HCT116 (cell line): ENCODE data around the gene MDP1. TPM values are rescaled to one million over a fixed set of nuclear protein-coding genes. Genes with fewer than 3 reads are reported as not detected.

Source experiments
- ATAC-seq: fragments of 200-7000 bp; cut with Tn5 transposase; 2 replicates; pipeline ENCODE4 v1.9.1; 2020; ENCODE audit warnings: mild to moderate bottlenecking, moderate library complexity
- BruUV-seq: library from RNA; stranded (reverse); fragments of 400-500 nt; replicated peaks from 2 replicates; lab custom pipeline; 2021; lab: Mats Ljungman, UMichigan
- CTCF ChIA-PET: fragments of 300-600 bp; sonication (Branson Sonifier 250); formaldehyde crosslinking; loops from one replicate; lab custom pipeline; 2021; ENCODE audit warnings: antibody characterized with exemption; lab: Charles Lee
- POLR2A ChIA-PET: fragments of 300-600, 350-600 bp; sonication (Branson Sonifier 250); formaldehyde crosslinking; loops from one replicate; lab custom pipeline; 2021; ENCODE audit warnings: antibody characterized with exemption; lab: Charles Lee
- RAD21 ChIA-PET, 2 experiments: fragments of 300-600 bp; sonication (Branson Sonifier 250); formaldehyde crosslinking; loops; one replicate each; lab custom pipeline; 2023; ENCODE audit warnings: low total read pairs in 2 of 2; ENCODE audit not compliant: uncharacterized antibody in 2 of 2, unreplicated experiment in 2 of 2, low non-redundant PET in 1 of 2; lab: Charles Lee
- DNase-seq: peaks from one replicate; pipeline ENCODE4 v3.0.0-alpha.2; 2010; ENCODE audit warnings: low read depth, low spot score
- H2AFZ ChIP-seq: fragments of 200-600 bp; shearing (Covaris generic), sonication (generic); 2 replicates; pipeline ENCODE4 v1.6.1; 2017; ENCODE audit warnings: low read depth, mixed run types, mixed read lengths, antibody characterized with exemption, low read length; ENCODE audit not compliant: poor library complexity, severe bottlenecking
- H3K27ac ChIP-seq: 2 replicates; pipeline ENCODE4 v1.5.1; 2012; ENCODE audit warnings: low read depth, low read length
- H3K27me3 ChIP-seq: fragments of 200-600 bp; sonication (generic); 2 replicates; pipeline ENCODE4 v1.6.1; 2016; ENCODE audit warnings: mixed run types, low read length, mixed read lengths; ENCODE audit not compliant: insufficient read depth
- H3K36me3 ChIP-seq, 2 experiments: fragments of 200-500 bp in 1 of 2; fragments of 200-600 bp in 1 of 2; sonication (Bioruptor generic) in 1 of 2; sonication (generic) in 1 of 2; 2 replicates each; pipeline versions ENCODE4 v1.5.1 to v1.6.1; 2014 to 2016; ENCODE audit warnings: low read length in 2 of 2, inconsistent platforms in 1 of 2, mixed read lengths in 1 of 2, mixed run types in 1 of 2; ENCODE audit not compliant: insufficient read depth in 2 of 2, control insufficient read depth in 1 of 2
- H3K4me1 ChIP-seq, 2 experiments: fragments of 200-600 bp in 1 of 2; sonication (generic) in 1 of 2; 2 replicates each; pipeline versions ENCODE4 v1.5.1 to v1.6.1; 2012 to 2017; ENCODE audit warnings: low read length in 2 of 2, inconsistent platforms in 1 of 2, mild to moderate bottlenecking in 1 of 2, mixed read lengths in 1 of 2, mixed run types in 1 of 2, moderate library complexity in 1 of 2; ENCODE audit not compliant: insufficient read depth in 2 of 2, control insufficient read depth in 1 of 2
- H3K4me2 ChIP-seq: fragments of 200-600 bp; sonication (generic); 2 replicates; pipeline ENCODE4 v1.6.1; 2017; ENCODE audit warnings: mixed run types, low read length, mixed read lengths
- H3K4me3 ChIP-seq, 2 experiments: fragments of 200-600 bp in 1 of 2; sonication (generic) in 1 of 2; replicated peaks in 1 of 2; 2 replicates each; pipeline ENCODE4 v1.5.1; 2011 to 2016; ENCODE audit warnings: low read length in 2 of 2, control low read depth in 1 of 2, low read depth in 1 of 2, mild to moderate bottlenecking in 1 of 2, mixed read lengths in 1 of 2, mixed run types in 1 of 2
- H3K79me2 ChIP-seq: fragments of 200-600 bp; sonication (generic); 2 replicates; pipeline ENCODE4 v1.6.1; 2017; ENCODE audit warnings: mild to moderate bottlenecking, mixed run types, low read length, moderate library complexity, mixed read lengths; ENCODE audit not compliant: insufficient read depth
- H3K9ac ChIP-seq: fragments of 200-600 bp; sonication (generic); 2 replicates; pipeline ENCODE4 v1.6.1; 2016; ENCODE audit warnings: low read length, mixed read lengths
- H3K9me2 ChIP-seq: fragments of 200-600 bp; sonication (generic), shearing (Covaris generic); 2 replicates; pipeline ENCODE4 v1.6.1; 2017; ENCODE audit warnings: mixed run types, mild to moderate bottlenecking, moderate library complexity; ENCODE audit not compliant: insufficient read depth
- H3K9me3 ChIP-seq, 2 experiments: fragments of 200-500 bp in 1 of 2; fragments of 200-600 bp in 1 of 2; sonication (Bioruptor generic) in 1 of 2; sonication (generic) in 1 of 2; 2 replicates each; pipeline ENCODE4 v1.6.1; 2014 to 2017; ENCODE audit warnings: low read length in 2 of 2, mixed read lengths in 2 of 2, inconsistent platforms in 1 of 2, low read depth in 1 of 2, mild to moderate bottlenecking in 1 of 2, mixed run types in 1 of 2, moderate library complexity in 1 of 2; ENCODE audit not compliant: control insufficient read depth in 1 of 2, insufficient read depth in 1 of 2
- H4K20me1 ChIP-seq: fragments of 200-600 bp; sonication (generic), shearing (Covaris generic); 2 replicates; pipeline ENCODE4 v1.6.1; 2017; ENCODE audit warnings: mixed run types, mild to moderate bottlenecking, moderate library complexity; ENCODE audit not compliant: insufficient read depth
- EZH2phosphoT487 ChIP-seq: fragments of 200-600 bp; IDR thresholded peaks from 2 replicates; pipeline ENCODE4 v1.6.1; 2018; ENCODE audit warnings: antibody characterized with exemption, borderline replicate concordance
- intact Hi-C: fragments of 100-400 bp; cut with micrococcal nuclease; formaldehyde crosslinking; loops from 2 replicates; pipeline ENCODE4 v1.10.0; 2022
- total RNA-seq: library from RNA; stranded (reverse); gene quantifications from one replicate; pipeline ENCODE4 v1.2.1, GENCODE V29; 2021; ENCODE audit not compliant: unreplicated experiment
- TF ChIP-seq, protein P1 (sequence below), 3 experiments: fragments of 200-600 bp in 1 of 3; sonication (generic) in 1 of 3; IDR thresholded peaks in 2 of 3; conservative IDR thresholded peaks in 1 of 3; 2 replicates each; pipeline ENCODE4 v1.5.1; 2012 to 2017; ENCODE audit warnings: low read depth in 2 of 3, low read length in 2 of 3, antibody characterized with exemption in 1 of 3, borderline replicate concordance in 1 of 3, control low read depth in 1 of 3, mild to moderate bottlenecking in 1 of 3, mixed read lengths in 1 of 3, mixed run types in 1 of 3, moderate library complexity in 1 of 3; ENCODE audit not compliant: insufficient read depth in 1 of 3

MDP1 gene
- total RNA-seq, 1 experiment from 2014 or later: 15.9 TPM

DNA sequence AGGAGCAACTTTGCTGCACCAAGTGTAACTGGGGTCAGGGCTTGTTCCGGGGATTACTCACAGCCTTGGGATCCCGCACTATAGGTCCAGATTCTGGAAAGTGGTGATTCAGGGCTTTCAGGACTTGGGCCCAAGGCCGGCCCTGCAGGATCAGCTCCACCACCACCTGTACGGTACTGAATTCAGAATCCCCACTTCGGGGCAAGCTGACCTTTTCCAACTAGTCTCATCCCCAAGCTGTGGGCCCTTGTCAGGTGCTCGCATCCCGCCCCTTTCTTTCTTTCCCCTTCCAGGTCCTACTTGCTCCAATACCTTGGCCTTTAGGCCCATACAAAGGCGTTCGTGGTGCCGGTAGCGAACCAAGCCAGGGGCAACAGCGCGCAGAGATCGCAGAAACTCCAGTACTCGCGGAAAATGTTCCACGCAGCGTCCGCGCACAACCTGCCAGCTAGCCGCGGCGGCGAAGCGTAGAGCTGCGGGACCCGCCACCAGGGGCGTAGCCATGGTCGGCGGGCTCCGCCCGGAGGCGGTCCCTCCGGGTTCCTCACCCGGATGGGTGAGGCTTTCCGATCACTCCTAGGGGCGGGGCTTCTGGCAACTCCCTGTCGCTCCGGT is 26.1 kb upstream of the MDP1 start:
- H3K27ac ChIP-seq: peak overlapping the region; percentile 99
- H3K27me3 ChIP-seq: no peaks in the 10 kb centered on the region
- ATAC-seq (peak; percentile 90), DNase-seq (peak; percentile 86)
- TF ChIP-seq EZH2phosphoT487: no peak
- TF ChIP-seq, protein P1, sequence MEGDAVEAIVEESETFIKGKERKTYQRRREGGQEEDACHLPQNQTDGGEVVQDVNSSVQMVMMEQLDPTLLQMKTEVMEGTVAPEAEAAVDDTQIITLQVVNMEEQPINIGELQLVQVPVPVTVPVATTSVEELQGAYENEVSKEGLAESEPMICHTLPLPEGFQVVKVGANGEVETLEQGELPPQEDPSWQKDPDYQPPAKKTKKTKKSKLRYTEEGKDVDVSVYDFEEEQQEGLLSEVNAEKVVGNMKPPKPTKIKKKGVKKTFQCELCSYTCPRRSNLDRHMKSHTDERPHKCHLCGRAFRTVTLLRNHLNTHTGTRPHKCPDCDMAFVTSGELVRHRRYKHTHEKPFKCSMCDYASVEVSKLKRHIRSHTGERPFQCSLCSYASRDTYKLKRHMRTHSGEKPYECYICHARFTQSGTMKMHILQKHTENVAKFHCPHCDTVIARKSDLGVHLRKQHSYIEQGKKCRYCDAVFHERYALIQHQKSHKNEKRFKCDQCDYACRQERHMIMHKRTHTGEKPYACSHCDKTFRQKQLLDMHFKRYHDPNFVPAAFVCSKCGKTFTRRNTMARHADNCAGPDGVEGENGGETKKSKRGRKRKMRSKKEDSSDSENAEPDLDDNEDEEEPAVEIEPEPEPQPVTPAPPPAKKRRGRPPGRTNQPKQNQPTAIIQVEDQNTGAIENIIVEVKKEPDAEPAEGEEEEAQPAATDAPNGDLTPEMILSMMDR (IDR thresholded peaks at IDR 0.05 in 2 of 3, conservative IDR thresholded peaks at IDR 0.05 in 1 of 3; ENCODE audit: borderline replicate concordance in 1 of 3, insufficient read depth in 1 of 3, low read depth in 2 of 3, low read length in 2 of 3): peak in 1 of 3 experiments; percentile 57; a peak in 2 of 6 replicates
- peak overlapping the region; percentile 72 to 75 for H3K4me3 ChIP-seq
- RAD21 ChIA-PET: interaction anchor here (0.7 to 1.9 kb wide), 7 partner anchors 38 to 184 kb away, joined by 3 to 9 read pairs (median 4); partner anchors contain the start of genes DHRS1 (in 2 of the 2) and NOP9 (in 2 of the 2)
- H3K4me2 ChIP-seq: peak overlapping the region; percentile 85
- peak overlapping the region; percentile 70 for H3K9ac ChIP-seq
- POLR2A ChIA-PET: interaction anchor here (0.5 to 2.7 kb wide), 20 partner anchors 9 to 190 kb away, joined by 3 to 30 read pairs (median 4); partner anchors contain the start of genes CBLN3, CIDEB, DCAF11 and DHRS1
- H3K36me3 ChIP-seq: peaks cover 32 to 43% of the 10 kb centered on the region in 2 experiments; a peak in 3 of 4 replicates
- no peak overlapping the region for H2AFZ ChIP-seq
- H3K9me3 ChIP-seq: no peaks in the 10 kb centered on the region
- intact Hi-C loops: loop anchor here (1.0 to 2.0 kb wide), 2 partner anchors 29 to 189 kb away; partner anchors contain the start of gene RABGGTA
- no peaks in the 10 kb centered on the region for H4K20me1 ChIP-seq
- H3K9me2 ChIP-seq: no peaks in the 10 kb centered on the region
- BruUV-seq: TSS peak; percentile 53
- H3K79me2 ChIP-seq: peaks cover 12% of the 10 kb centered on the region; the same call in 1 of the 2 replicates
- CTCF ChIA-PET: interaction anchor here (0.7 to 2.8 kb wide), 19 partner anchors 9 to 200 kb away, joined by 3 to 71 read pairs (median 6); partner anchors contain the start of genes CHMP4A, CIDEB, DHRS1 and GMPR2
- peaks cover 11 to 40% of the 10 kb centered on the region in 2 experiments for H3K4me1 ChIP-seq
